CD4-positive, alpha-beta T cell treated with Interleukin-6 at 100 ng/mL for 8 hours (primary cell): ENCODE results near the gene SUPT4H1.
"Not testable (repeated sequence)": the region's sequence is repeated elsewhere in the genome, so short reads cannot be mapped to it uniquely, and the experiment has no call there.

Experiments used
- DNase-seq: peaks from one replicate; pipeline ENCODE4 v3.0.0-alpha.2; 2020; ENCODE audit warnings: mixed read lengths, low spot score

The SUPT4H1 gene

GRCh38 chr17:58351831-58352595, at the start of gene SUPT4H1:
TSS of gene SUPT4H1 (minus strand) at chr17:58352201. CDS start at chr17:58352135, 66 bp downstream.
- DNase-seq: peak; percentile 92

GRCh38 chr17:58401287-58401686, 49.3 kb upstream of the SUPT4H1 start:
- DNase-seq: no peak

GRCh38 chr17:58400826-58401225, 48.8 kb upstream of the SUPT4H1 start:
- DNase-seq: no peak

GRCh38 chr17:58399974-58400373, 48.0 kb upstream of the SUPT4H1 start:
- DNase-seq: no peak

- no peak for DNase-seq
These were observed 46.7 kb upstream of the SUPT4H1 start for GRCh38 chr17:58398574-58399266.

- not testable (repeated sequence) for DNase-seq
These were observed 45.4 kb upstream of the SUPT4H1 start for GRCh38 chr17:58397421-58397820.

GRCh38 chr17:58396173-58396572, 44.2 kb upstream of the SUPT4H1 start:
- DNase-seq: no peak

GRCh38 chr17:58394534-58395223, 42.7 kb upstream of the SUPT4H1 start:
- no peak for DNase-seq

- no peak for DNase-seq
These were observed 39.4 kb upstream of the SUPT4H1 start for GRCh38 chr17:58391302-58391984.

- no peak for DNase-seq
These were observed 38.9 kb upstream of the SUPT4H1 start for GRCh38 chr17:58390884-58391283.

- DNase-seq: no peak
These were observed 36.5 kb upstream of the SUPT4H1 start for GRCh38 chr17:58388302-58389190.

- DNase-seq: no peak
These were observed 35.8 kb upstream of the SUPT4H1 start for GRCh38 chr17:58387834-58388233.

- no peak for DNase-seq
These were observed 34.7 kb upstream of the SUPT4H1 start for GRCh38 chr17:58386708-58387107.

GRCh38 chr17:58385359-58385899, 33.4 kb upstream of the SUPT4H1 start:
- no peak for DNase-seq

GRCh38 chr17:58384897-58385296, 32.9 kb upstream of the SUPT4H1 start:
- DNase-seq: no peak

GRCh38 chr17:58383892-58384462, 32.0 kb upstream of the SUPT4H1 start:
- no peak for DNase-seq

GRCh38 chr17:58382872-58383242, 30.9 kb upstream of the SUPT4H1 start:
- no peak for DNase-seq

GRCh38 chr17:58382108-58382871, 30.3 kb upstream of the SUPT4H1 start:
- no peak for DNase-seq

GRCh38 chr17:58381124-58382035, 29.4 kb upstream of the SUPT4H1 start:
- no peak for DNase-seq
